ENCODE results near the gene NTNG1. TPM values are rescaled to one million over a fixed set of nuclear protein-coding genes. Genes with fewer than 3 reads are reported as not detected.

The NTNG1 gene
- total and polyA plus RNA-seq, 2 of the 4 experiments (the other 2 are of a cell fraction): 1.2 to 2.3 TPM

- H3K4ac ChIP-seq (ENCODE audit: low read depth, low read length): no peak overlapping the region
- ATAC-seq (ENCODE audit: low read depth) (no peak), DNase-seq (no peak)
- no peak overlapping the region for H2AK9ac ChIP-seq (replicated peaks; ENCODE audit: low read depth, low read length, poor library complexity)
- TF ChIP-seq MXI1 (IDR thresholded peaks at IDR 0.05; ENCODE audit: borderline replicate concordance, low read depth, low read length) (no peak), BHLHE40 (IDR thresholded peaks at IDR 0.05; ENCODE audit: low read depth, low read length) (no peak), CEBPB (IDR thresholded peaks at IDR 0.05; ENCODE audit: low read depth, low read length) (no peak), MAFK (IDR thresholded peaks at IDR 0.05; ENCODE audit: low read depth, low read length) (no peak), RFX5 (IDR thresholded peaks at IDR 0.05; ENCODE audit: low read depth, low read length) (no peak), CHD1 (IDR thresholded peaks at IDR 0.05; ENCODE audit: low read depth, low read length) (no peak), USF2 (IDR thresholded peaks at IDR 0.05; ENCODE audit: low read depth, low read length) (no peak), SMC3 (IDR thresholded peaks at IDR 0.05; ENCODE audit: low read depth, low read length) (no peak), FOS (IDR thresholded peaks at IDR 0.05; ENCODE audit: low read depth, low read length) (no peak), POLR2A (IDR thresholded peaks at IDR 0.05; ENCODE audit: low read depth, low read length) (no peak), RCOR1 (IDR thresholded peaks at IDR 0.05; ENCODE audit: insufficient replicate concordance, low read length) (no peak), MAZ (IDR thresholded peaks at IDR 0.05; ENCODE audit: borderline replicate concordance, low read depth, low read length) (no peak), CTCF (conservative IDR thresholded peaks at IDR 0.05; ENCODE audit: low read depth, low read length) (no peak), NFE2L2 (IDR thresholded peaks at IDR 0.05; ENCODE audit: low read depth, low read length) (no peak), RAD21 (IDR thresholded peaks at IDR 0.05; ENCODE audit: low read length) (no peak)
- TF ChIP-seq, protein P1, sequence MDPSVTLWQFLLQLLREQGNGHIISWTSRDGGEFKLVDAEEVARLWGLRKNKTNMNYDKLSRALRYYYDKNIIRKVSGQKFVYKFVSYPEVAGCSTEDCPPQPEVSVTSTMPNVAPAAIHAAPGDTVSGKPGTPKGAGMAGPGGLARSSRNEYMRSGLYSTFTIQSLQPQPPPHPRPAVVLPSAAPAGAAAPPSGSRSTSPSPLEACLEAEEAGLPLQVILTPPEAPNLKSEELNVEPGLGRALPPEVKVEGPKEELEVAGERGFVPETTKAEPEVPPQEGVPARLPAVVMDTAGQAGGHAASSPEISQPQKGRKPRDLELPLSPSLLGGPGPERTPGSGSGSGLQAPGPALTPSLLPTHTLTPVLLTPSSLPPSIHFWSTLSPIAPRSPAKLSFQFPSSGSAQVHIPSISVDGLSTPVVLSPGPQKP (IDR thresholded peaks at IDR 0.05; ENCODE audit: borderline replicate concordance, low read depth, low read length): no peak
- dilution Hi-C loops (cut with HindIII; ENCODE audit: low sequenced_read_pairs, unreplicated experiment): no loop called here
- H3K18ac ChIP-seq (ENCODE audit: low read depth, low read length): no peak overlapping the region
- H3K27me3 ChIP-seq (ENCODE audit: control insufficient read depth, insufficient read depth, low read length): no peaks in the 10 kb centered on the region
- H4K20me1 ChIP-seq (ENCODE audit: insufficient read depth, low read length): no peaks in the 10 kb centered on the region
- H3K23ac ChIP-seq (ENCODE audit: low read depth, low read length): no peak overlapping the region
- no peak overlapping the region for H2AK5ac ChIP-seq (ENCODE audit: low read depth, low read length)
- ChIA-PET POLR2A (ENCODE audit: unreplicated experiment) (no interaction called here), CTCF (no interaction called here)
- WGBS, 2 experiments (ENCODE audit: extremely low coverage in 2 of 2, insufficient read length in 1 of 2): no CpG with 5 or more reads among the region's 1 CpG
- no peak overlapping the region for H3K4me2 ChIP-seq (ENCODE audit: low read depth, low read length)
- intact Hi-C loops (cut with micrococcal nuclease): no loop called here
- H2BK120ac ChIP-seq (ENCODE audit: low read depth, low read length): no peak overlapping the region
- H3K27ac ChIP-seq (ENCODE audit: insufficient read depth, low read length): no peak overlapping the region
- no peak overlapping the region for H4K91ac ChIP-seq (ENCODE audit: insufficient read depth, low read depth, low read length)
- H3K14ac ChIP-seq (replicated peaks; ENCODE audit: low read depth, low read length): no peak overlapping the region
- H2BK5ac ChIP-seq (ENCODE audit: low read depth, low read length, poor library complexity, severe bottlenecking): no peak overlapping the region
- no peak overlapping the region for H3K4me3 ChIP-seq (ENCODE audit: insufficient read depth, low read depth, low read length)
- H2BK15ac ChIP-seq (ENCODE audit: low read depth, low read length): no peak overlapping the region
- H2BK20ac ChIP-seq (ENCODE audit: low read depth, low read length): no peak overlapping the region
- no peak overlapping the region for H4K5ac ChIP-seq (ENCODE audit: low read depth, low read length)
- H3K36me3 ChIP-seq (ENCODE audit: control insufficient read depth, insufficient read depth, low read length): no peaks in the 10 kb centered on the region
- no peak overlapping the region for H4K8ac ChIP-seq (ENCODE audit: low read depth in 2 of 2, low read length in 2 of 2)
- in situ Hi-C loops (cut with MboI; ENCODE audit: low sequenced_read_pairs): no loop called here
- no TSS peak for BruUV-seq (replicated peaks)
- H3K56ac ChIP-seq (ENCODE audit: extremely low read depth, insufficient read depth, low read length): no peak overlapping the region
- no peaks in the 10 kb centered on the region for H3K4me1 ChIP-seq (ENCODE audit: control insufficient read depth, insufficient read depth, low read length)
- H3K9ac ChIP-seq (ENCODE audit: low read depth, low read length): no peak overlapping the region
- no peaks in the 10 kb centered on the region for H3K79me1 ChIP-seq (ENCODE audit: low read depth in 1 of 2, low read length in 2 of 2)
- no peaks in the 10 kb centered on the region for H3K9me3 ChIP-seq (ENCODE audit: control insufficient read depth, insufficient read depth, low read length)
- H3K9me1 ChIP-seq (ENCODE audit: insufficient read depth, low read length): no peaks in the 10 kb centered on the region
- H2AFZ ChIP-seq (replicated peaks; ENCODE audit: low read length, poor library complexity): no peak overlapping the region
Observed at GRCh38 chr1:107132195-107132594, 8.6 kb upstream of the NTNG1 start.

Data from IMR-90 (cell line).